ENCODE data around the gene SMAD6.

Gene SMAD6

DNA sequence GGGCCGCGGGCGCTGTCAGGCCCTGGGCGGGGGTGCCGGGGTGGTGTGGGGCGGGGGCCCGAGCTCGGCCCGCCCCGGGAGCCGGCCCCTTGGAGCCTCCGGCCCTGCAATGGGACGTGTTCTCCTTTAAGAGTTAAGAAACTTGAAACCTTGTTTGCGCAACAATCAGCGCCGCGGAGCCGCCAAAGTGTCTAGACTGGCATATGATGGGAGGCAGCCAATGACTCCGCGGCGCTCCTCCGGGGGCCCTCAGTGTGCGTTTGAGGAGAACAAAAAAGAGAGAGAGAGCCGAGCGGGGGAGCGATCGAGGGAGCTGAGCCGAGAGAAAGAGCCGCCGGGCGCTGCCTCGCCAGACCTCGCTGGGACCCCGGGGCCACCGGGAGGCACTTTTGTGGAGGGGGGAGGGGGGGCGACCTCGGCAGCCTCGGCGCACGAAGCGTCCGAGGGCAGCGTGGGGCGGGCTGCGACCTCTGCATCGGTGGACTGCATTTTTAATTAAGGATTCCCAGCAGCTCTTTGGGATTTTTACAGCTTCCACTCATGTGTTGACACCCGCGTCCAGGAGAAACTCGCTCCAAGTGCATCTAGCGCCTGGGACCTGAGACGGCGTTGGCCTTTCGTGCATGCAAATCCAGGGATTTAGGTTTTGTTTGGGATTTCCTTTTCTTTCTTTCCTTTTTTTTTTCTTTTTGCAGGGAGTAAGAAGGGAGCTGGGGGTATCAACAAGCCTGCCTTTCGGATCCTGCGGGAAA lies at the start of gene SMAD6:
TSS of gene SMAD6 (plus strand) at position 202 of the 752 bp plus-strand sequence. CDS start 1,023 bp downstream, outside the sequence.
- DNase-seq: peak; percentile 96

DNA sequence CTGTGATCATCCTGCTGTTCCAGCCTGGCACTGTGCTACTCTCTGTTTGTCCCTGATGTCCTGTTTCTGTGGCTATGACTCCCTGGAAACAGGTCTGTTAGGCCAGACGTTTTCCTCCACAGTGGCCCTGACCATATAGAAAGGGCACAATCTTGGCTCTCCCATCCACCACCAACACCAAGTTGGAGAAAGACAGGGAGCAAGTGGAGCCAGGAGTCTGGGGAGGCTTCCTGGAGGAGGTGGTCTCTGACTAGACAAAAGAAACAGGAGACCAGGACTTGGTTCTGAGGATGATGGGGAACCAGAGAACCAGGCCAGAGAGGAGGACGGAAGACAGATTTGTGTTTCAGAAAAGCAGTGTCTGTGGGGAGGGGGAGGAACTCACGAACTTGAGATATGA lies 49.2 kb upstream of the SMAD6 start:
- DNase-seq: no peak

DNA sequence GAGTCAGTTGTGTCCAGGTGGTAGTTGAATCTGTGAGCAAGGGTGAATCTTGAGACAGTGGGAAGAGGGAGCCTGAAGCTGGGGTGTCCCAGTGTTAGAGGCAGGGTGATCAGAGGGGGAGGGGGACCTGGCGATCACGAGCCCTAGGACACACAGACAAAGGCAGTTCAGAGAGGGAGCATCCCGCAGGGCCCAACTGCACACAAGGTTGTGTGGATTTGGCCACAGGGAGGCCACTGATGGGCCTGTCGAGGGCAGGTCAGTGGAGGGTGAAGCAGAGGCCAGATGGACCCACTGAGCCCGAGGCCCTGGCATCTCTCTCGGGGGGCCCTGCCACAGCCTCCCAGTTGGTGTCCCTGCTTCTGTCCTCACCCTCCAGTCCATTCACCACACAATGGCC lies 48.6 kb upstream of the SMAD6 start:
- DNase-seq: no peak

DNA sequence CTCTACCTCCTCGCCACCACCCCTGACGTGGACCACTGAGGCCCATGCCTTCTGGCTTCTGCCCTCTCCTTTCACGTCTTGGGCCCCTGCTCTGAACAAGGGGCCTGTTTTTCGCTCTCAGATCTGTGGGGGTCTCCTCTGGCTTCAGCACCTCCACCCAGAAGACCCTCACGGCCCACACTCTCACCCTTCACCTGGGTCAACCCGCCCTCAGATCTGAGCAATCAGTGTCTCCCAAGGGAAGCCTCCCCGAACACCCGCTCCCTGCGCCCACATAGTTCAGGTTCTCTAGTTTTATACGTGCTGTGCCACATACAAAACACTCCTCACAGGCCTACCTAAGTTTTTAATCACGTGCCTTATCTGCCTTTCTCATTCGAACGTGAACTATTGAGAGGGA lies 48.2 kb upstream of the SMAD6 start:
- DNase-seq: no peak

DNA sequence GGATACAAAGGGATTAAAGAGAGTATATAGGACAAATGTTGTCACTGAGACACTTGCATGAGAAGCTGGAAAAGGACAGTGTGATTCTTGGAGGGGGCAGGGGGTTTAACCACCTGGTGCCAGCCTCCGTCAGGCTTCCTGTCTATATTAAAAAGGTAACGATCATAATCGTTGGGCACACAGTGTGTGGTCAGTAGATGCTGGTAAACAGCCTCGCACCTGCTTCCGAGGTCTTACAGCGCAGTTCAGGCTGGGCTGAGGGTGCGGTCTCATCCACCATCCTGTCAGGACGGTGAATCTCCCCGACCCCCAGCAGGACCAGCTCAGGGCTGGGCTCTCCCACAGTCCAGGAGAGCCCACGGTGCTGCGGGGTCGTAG lies 47.7 kb upstream of the SMAD6 start:
- no peak for DNase-seq

DNA sequence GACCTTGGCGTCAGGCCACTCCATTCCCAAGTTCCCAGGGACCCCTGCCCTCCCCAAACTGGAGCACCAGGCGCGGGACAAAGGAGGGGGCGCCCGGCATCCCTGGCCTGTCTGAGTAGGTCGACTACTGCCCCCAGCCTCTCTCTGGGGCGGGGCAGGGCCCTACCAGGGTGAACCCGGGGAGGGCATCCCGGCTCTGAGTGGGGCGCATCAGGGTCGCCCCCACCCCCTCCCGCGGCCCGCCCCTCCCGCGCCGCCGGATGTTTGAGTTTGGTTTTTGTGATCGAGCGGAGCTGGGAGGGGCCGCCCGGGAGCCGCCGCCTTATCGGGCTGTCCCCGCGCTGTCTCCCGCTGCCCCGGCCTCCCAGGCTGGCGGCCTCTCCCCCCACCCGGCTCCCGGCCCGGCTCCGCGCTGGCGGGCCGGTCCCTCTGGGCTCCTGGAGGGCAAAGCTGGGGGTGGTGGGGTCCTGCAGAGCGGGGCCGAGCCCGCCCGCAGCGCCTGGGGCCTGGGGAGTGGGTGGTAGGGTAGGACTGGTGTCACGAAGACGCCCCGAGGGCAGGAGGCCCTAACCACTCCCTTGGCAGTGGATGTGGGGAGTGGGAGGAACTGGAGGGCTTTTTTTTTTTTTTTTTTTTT lies 47.2 kb upstream of the SMAD6 start:
- peak; percentile 55 for DNase-seq

DNA sequence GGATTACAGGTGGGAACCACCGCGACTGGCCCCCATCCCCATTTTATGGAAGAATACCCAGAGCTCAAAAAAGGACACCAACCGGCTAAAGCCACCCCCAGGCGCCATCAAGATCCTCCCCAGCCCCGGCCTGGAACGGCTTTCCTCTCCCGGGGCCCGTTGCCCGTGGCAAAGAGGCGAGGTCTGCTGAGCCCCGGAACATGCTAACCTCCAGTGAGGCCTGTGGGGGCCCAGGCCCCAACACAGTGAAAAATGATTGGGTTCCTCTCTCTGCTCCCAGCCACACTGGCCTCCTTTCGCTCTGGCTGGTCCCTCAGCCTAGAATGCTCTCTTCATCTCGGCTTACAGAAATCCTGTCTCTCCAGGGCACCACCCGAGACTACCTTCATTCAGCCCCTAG lies 46.5 kb upstream of the SMAD6 start:
- DNase-seq: no peak

DNA sequence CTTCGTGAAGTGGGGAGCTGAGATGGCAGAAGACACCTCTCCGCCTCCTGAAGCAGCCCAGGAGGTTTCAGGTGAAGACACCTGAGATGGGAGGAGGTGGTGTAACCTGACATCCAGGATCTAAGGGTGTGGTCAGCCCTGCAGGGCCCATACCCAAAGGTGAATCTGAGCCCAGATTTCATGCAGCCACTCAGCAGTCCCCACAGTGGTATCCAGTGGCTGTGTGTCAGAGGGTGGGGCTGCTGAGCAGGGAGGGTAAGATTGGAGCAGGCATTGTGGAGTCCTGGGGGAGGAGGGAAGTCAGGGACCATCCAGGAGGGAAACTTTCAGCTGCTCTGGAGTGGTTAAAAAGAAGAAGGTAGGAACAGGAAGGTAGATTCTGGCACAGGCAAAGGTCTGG lies 46.0 kb upstream of the SMAD6 start:
- DNase-seq: no peak

DNA sequence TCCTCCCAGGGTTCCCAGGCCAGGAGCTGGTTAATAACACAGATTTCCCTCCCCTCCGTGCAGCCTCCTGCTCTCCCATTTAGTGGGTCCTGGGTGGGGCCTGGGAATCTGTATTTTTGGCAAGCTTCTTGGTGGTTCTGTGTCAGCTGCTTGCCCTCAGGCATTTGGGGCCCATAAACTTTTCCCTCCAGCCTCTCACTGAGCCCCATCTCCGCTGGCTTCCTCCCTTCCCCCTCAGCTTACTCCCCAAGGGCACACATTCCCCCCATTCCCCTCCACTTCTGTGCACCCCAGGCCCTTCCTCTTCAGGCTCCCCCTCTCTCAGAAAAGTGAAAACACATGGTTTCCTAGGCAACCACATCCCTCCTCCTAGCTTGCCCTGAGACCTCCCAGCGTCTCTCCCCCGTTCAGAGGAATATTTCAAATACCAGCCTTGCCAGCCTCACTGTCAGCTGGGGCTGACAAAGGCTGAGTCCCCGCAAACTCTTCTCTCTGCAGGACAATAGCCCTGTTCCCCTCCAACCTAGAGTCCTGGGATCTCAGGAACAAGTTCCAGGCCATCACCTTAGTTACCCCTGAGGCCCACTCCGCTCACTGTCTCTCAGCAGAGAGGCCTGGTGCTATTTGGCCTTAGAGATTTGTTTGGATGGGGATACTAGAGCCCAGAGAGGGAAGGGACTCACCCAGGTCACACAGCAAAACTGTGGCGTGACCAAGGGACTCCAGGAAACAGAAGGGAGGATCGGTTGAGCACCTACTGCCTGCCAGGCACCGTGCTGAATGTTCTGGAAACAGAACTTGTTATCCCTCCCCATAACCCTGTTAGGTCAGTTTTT lies 44.6 kb upstream of the SMAD6 start:
- DNase-seq: peak; percentile 49

DNA sequence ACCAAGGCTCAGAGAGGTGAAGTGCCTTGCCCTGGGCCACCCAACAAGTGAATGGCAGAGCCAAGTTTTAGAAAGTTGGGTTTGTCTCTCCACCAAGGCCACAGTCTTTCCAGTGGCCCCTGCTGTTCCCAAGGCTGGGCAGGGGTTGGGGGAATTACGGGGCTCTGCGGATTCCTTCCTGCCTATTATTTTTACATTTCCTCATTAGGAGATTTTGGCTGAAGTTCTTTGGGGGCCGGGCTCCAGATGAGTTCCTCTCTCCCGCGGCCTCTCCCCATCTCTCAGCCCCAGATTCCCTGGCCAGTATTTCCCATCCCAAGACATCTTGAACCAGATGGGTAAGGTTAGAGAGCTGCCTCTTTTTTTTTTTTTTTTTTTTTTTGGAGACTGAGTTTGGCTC lies 44.0 kb upstream of the SMAD6 start:
- no peak for DNase-seq

DNA sequence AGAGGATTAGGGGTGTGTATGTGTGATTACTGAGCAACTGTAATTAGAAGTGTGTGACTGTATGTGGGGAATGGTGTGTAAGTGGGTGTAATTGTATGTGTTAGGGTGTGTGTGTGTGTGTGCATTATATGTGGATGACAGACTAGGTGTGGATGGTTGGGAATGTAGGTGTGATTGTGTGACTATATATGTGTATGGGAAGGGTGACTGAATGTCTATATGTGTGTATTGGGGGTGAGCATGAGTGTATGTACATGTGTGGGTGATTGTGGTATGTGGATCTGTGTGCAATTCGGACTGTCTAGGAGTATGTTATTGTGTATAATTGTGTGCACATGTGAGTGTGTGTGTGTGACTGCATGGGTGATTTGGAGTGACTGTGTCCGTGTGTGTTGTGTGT lies 43.2 kb upstream of the SMAD6 start:
- no peak for DNase-seq

DNA sequence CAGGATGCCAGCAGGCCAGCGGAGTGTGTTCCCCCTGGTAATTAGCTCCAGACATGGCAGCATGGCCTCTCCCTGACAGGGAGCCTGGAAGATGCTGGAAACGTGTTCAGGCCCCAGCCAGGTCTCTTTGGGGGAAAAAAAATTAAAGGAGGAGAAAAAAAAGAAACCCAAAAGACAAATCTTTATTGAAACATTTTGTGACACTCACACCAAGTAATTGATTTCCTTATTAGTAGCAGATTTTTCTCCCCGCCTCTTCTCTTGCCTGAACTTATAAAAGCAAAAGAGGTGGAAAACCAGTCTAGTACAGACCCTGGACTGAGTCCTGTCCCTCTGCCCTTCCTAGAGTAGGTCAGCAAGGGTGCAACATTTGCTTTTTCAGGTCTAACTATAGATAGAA lies 42.7 kb upstream of the SMAD6 start:
- DNase-seq: no peak

DNA sequence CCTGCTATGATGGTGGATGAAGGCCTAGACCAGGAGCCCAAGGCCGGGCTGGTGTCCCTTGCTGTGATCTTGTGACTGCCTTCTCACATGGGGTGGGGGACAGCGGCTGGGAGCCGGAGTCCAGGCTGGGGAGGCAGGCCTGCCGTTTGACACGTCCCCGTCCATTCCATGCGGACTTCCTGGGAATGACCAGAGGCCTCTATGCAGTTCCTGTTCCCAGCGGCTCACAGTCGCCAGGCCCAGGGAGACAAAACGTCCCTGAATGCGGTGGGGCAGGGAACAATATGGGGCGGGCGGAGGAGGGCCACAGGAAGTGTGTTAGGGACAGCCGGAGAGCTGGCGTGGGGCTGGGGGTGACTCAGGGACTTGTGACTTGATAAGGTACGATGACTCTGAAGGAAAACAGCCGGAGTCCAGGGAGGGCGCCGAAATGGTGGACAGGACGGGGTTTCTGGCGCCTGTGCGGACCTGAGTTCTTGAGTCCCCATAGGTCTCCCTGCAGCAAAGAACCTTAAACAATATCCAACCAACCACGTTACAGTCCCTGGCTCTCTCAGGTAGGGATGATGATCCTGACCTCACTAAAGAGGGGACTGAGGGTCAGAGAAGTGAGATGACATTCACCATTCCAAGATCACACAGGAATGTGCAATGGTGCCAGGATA lies 40.5 kb upstream of the SMAD6 start:
- no peak for DNase-seq

DNA sequence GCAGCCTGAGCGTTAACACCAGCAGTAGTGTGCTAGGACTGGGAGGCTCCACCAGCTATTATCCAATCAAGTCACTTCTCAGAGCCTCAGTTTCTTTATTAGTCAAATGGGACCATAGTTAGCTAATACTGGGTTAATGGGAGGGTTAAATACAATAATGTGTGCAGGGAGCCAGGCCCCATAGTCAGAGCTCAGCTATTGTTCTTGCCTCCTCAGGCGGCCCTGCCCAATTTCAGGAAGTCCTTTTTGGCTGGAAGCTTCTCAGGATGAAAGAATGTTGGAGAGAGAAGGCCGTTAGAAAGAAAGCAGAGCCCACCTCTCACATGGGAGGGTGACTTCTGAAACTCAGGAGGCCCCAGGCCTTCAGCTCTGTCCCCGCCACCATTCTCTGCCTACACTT lies 39.5 kb upstream of the SMAD6 start:
- no peak for DNase-seq

DNA sequence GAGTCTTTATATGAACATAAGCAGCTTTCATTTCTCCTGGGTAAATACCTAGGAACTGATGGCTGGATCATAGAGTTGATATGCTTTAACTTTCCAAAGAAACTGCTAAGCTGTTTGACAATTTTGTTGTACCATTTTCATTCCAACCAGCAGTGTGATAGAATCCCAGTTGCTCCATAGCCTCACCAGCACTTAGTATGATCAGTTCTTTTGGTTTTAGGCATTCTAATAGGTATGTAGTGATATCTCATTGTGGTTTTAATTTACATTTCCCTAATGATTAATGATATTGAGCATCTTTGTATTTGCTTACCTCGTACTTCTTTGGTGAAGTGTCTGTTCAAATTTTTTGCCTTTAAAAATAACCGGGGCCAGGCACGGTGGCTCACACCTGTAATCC lies 38.4 kb upstream of the SMAD6 start:
- DNase-seq: no peak

DNA sequence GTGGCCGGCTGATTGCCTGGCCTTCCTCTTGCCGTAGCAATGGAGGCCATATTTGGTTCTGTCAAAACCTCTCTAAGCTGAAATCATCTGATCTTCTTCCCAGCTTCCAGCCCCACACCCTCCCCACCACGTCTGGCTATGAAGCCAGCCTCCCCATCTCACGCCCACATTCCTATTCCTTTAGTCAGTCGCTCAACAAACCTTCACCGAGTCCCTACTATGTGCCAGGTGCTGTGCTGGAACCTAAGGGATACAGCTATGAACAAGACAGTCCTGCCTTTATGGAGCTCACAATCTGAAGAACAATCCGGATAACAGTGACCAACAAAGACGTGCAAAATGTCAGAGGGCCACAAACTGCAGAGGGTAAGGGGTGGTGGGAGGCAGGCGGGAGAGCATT lies 31.9 kb upstream of the SMAD6 start:
- DNase-seq: no peak

DNA sequence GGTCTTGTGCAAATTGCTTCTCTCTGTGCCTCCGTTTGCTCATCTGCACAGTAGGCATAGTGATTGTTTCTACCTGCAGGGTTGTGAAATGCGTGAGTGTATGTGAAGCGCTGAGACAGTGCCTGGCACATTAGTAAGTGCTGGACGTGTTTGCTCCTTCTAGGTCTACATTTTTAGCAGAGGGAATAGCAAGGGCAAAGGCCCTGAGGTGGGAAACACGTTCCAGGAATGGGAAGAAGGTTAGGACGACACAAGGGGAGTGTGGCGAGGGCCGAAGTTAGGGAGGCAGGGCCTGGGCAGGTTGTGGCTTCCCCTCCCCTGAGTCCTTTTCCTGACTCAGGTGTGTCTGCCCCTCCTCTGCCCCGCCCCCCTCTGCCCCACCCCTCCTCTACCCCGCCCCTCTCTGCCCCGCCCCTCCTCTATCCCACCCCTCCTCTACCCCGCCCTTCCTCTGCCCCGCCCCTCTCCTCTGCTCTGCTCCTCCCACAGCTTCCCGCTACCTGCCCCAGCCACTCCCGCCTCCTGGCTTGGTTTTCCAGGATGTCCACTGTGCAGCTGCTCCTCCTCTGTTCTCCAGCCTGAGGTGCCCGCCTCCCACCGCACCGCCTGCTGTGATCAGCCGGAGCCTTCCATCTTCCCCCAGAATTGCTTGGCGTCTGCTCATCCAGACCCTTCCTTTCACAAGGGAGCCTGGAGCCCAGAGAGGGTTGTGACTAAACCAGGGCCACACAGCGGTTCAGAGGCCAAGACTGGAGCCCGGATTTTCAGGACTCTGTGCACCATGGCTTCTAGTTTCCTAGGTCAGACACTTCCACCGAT lies 31.1 kb upstream of the SMAD6 start:
- no peak for DNase-seq

DNA sequence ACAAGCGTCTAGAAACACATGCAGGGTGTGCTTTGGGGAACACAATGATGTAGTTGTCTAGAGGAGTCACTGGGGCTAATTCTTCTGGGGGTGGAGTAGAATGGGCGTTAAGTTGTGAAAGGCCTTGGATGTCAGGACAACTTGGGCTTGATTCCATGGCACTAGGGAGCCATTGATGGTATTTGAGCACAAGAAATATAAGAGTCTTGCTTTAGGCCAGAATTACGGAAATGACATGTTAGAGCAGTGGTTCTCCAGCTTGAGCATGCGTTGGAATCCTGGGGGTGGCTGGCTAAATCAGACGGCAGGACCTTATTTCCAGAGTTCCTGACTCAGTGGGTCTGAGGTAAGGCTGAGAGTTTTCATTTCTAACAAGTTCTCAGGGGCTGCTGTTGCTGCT lies 29.2 kb upstream of the SMAD6 start:
- DNase-seq: no peak

DNA sequence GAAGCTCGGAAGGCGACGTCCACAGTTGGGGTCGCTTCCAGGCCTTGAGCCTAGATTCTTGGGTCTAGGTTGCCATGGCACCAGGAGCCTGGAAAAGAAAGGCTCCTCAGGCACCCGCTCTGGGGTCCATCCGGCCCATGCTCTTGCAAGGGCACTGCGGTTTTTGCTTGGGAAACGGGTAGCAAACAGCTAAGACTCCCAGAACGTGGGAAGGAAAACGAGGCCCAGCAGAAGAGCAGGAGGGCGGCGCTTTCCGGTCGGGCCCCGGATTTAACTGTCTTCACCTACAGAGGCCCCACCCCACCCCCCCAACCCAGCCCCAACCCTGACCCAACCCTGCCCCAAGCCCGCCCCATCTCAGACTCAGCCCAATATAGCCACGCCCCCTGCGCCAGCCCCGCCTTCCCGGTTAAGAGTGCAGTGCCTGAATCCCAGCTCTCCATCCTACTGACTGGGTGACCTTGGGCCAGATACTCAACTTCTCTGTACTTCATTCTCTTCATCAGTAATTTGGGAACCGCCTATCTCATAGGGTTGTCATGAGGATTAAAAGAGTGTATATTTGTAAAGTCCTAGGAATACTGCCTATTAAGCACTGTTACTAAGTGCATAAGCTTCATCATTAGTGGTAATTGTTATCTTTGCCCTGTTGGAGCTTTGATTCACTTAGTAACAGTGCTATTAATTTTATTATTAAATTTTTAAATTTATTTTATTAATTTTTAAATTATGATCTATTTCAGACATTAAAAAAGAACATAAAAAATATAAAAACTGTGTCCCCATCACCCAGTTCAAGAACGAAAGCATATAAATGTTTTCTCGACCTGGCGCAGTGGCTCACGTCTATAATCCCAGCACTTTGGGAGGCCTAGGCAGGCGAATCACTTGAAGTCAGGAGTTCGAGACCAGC lies 28.4 kb upstream of the SMAD6 start:
- DNase-seq: peak; percentile 54

DNA sequence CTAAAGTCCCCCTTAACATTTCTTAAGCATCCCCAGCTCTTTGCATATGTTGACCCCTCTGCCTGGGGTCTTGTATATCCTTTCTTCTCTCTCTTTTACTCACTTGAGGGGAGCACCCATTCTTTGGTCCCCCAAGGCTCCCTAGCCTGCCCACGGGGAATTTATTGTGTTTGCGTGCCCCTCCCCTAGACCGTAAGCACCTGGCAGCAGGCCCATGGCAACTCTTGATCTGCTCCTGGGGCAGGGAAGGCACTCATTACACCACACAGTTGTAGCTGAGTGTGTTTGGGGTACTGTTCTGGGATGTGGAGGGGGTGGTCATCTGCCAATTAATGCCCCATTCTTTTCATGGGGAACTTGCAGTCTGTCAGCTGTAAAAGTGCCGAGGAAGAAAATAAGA lies 27.3 kb upstream of the SMAD6 start:
- DNase-seq: no peak

DNA sequence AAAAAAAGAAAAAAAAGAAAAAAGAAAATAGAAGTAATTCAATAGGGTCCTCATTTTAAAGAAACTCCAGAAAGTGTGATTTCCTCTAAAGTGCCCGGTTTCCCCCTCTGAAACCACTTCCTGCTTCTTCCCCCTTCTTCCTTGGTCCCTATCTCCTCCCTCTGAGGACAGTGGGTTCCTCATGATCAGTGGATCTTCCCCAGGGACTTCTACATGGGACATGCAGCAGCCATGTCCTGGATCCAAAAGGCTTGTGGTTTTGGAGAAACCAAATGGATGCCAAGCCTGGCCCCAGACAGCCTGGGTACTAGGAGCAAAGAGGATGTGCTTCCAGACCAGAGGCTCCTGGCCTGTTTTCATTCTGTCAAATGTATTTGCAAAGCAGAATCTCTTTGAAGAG lies 26.6 kb upstream of the SMAD6 start:
- DNase-seq: no peak
